Liver (tissue), 9 donors: ENCODE data around the gene SRSF5. TPM values are rescaled to one million over a fixed set of nuclear protein-coding genes. Genes with fewer than 3 reads are reported as not detected.

ENCODE experiments used
- DNase-seq: peaks from one replicate; pipeline ENCODE4 v3.0.0-alpha.2; 2017; ENCODE audit warnings: low spot score
- H3K27ac ChIP-seq, 2 donors: one replicate each; pipeline ENCODE4 v1.7.0; 2013; ENCODE audit warnings: inconsistent platforms in 2 of 2, low read length in 2 of 2, control low read depth in 1 of 2, low read depth in 1 of 2, mild to moderate bottlenecking in 1 of 2
- H3K27me3 ChIP-seq, 4 donors: one replicate each; pipeline versions ENCODE4 v1.6.1 to v1.7.0; 2013; ENCODE audit warnings: low read length in 3 of 4, inconsistent platforms in 1 of 4, mild to moderate bottlenecking in 1 of 4, moderate library complexity in 1 of 4; ENCODE audit not compliant: control insufficient read depth in 4 of 4, insufficient read depth in 4 of 4
- H3K36me3 ChIP-seq, 4 donors: one replicate each; pipeline versions ENCODE4 v1.6.1 to v1.7.0; 2013; ENCODE audit warnings: low read length in 3 of 4, mild to moderate bottlenecking in 3 of 4, low read depth in 1 of 4, moderate library complexity in 1 of 4; ENCODE audit not compliant: control insufficient read depth in 4 of 4, insufficient read depth in 3 of 4
- H3K4me1 ChIP-seq, 4 donors: one replicate each; pipeline versions ENCODE4 v1.6.1 to v1.7.0; 2013; ENCODE audit warnings: low read length in 3 of 4, mild to moderate bottlenecking in 3 of 4, moderate library complexity in 1 of 4; ENCODE audit not compliant: control insufficient read depth in 4 of 4, insufficient read depth in 4 of 4
- H3K4me3 ChIP-seq, 3 donors: one replicate each; pipeline versions ENCODE4 v1.6.1 to v1.7.0; 2013; ENCODE audit warnings: low read length in 3 of 3, control low read depth in 1 of 3, low read depth in 1 of 3, mild to moderate bottlenecking in 1 of 3
- H3K9ac ChIP-seq, 2 donors: one replicate each; pipeline ENCODE4 v1.7.0; 2013; ENCODE audit warnings: low read length in 2 of 2, mild to moderate bottlenecking in 2 of 2, moderate library complexity in 2 of 2, control low read depth in 1 of 2, low read depth in 1 of 2
- H3K9me3 ChIP-seq, 4 donors: one replicate each; pipeline versions ENCODE4 v1.6.1 to v1.7.0; 2013; ENCODE audit warnings: low read length in 3 of 4; ENCODE audit not compliant: control insufficient read depth in 4 of 4
- EGR1 ChIP-seq, 2 donors: IDR thresholded peaks; 2 replicates each; pipeline ENCODE4 v1.6.1; 2016 to 2018; ENCODE audit warnings: antibody characterized with exemption in 2 of 2, low read depth in 2 of 2
- FOXA1 ChIP-seq: IDR thresholded peaks from 2 replicates; pipeline ENCODE4 v1.6.1; 2016; ENCODE audit warnings: antibody characterized with exemption
- FOXA2 ChIP-seq: IDR thresholded peaks from 2 replicates; pipeline ENCODE4 v1.6.1; 2016; ENCODE audit warnings: antibody characterized with exemption
- GABPA ChIP-seq, 2 donors: IDR thresholded peaks in 1 of 2; conservative IDR thresholded peaks in 1 of 2; 2 replicates each; pipeline ENCODE4 v1.6.1; 2016; ENCODE audit warnings: antibody characterized with exemption in 2 of 2, mild to moderate bottlenecking in 1 of 2, moderate library complexity in 1 of 2
- HNF4A ChIP-seq, 2 donors: conservative IDR thresholded peaks; 2 replicates each; pipeline ENCODE4 v1.6.1; 2016; ENCODE audit warnings: antibody characterized with exemption in 2 of 2, mild to moderate bottlenecking in 2 of 2
- HNF4G ChIP-seq: IDR thresholded peaks from 2 replicates; pipeline ENCODE4 v1.6.1; 2016; ENCODE audit warnings: antibody characterized with exemption
- NR2F2 ChIP-seq: IDR thresholded peaks from 2 replicates; pipeline ENCODE4 v1.6.1; 2016; ENCODE audit warnings: antibody characterized with exemption
- RAD21 ChIP-seq, 2 donors: IDR thresholded peaks; 2 replicates each; pipeline ENCODE4 v1.6.1; 2016; ENCODE audit warnings: antibody characterized with exemption in 2 of 2, mild to moderate bottlenecking in 2 of 2
- RXRA ChIP-seq, 2 donors: IDR thresholded peaks; 2 replicates each; pipeline ENCODE4 v1.6.1; 2017 to 2018; ENCODE audit warnings: antibody characterized with exemption in 2 of 2, mild to moderate bottlenecking in 1 of 2
- SP1 ChIP-seq: IDR thresholded peaks from 2 replicates; pipeline ENCODE4 v1.6.1; 2018; ENCODE audit warnings: antibody characterized with exemption, mild to moderate bottlenecking
- TAF1 ChIP-seq: conservative IDR thresholded peaks from 2 replicates; pipeline ENCODE4 v1.6.1; 2016; ENCODE audit warnings: antibody characterized with exemption, mild to moderate bottlenecking
- YY1 ChIP-seq: IDR thresholded peaks from 2 replicates; pipeline ENCODE4 v1.6.1; 2016; ENCODE audit warnings: antibody characterized with exemption, mild to moderate bottlenecking
- WGBS: extraction: QIAGEN DNeasy Blood & Tissue Kit; methylation state at CpG from one replicate; pipeline ENCODE4 v1.1.7; 2013; 5-methylcytosine and 5-hydroxymethylcytosine counted together
- polyA plus RNA-seq, 2 donors: library from polyadenylated mRNA; stranded (reverse) in 1 of 2; unstranded in 1 of 2; fragments of 200-250 nt in 1 of 2; fragments of >200 nt in 1 of 2; fragmentation: Nextera tagmentation in 1 of 2; extraction: Ambion mirVana in 1 of 2; gene quantifications; one replicate each; pipeline versions ENCODE4 v1.2.1 to v1.2.3, GENCODE V29; 2013 to 2015
- total RNA-seq, 2 donors: library from RNA; depleted of rRNA; stranded (reverse); fragments of >200 nt; gene quantifications; one replicate each; pipeline ENCODE4 v1.2.3, GENCODE V29; 2014
- TF ChIP-seq, protein P1 (sequence below): IDR thresholded peaks from 2 replicates; pipeline ENCODE4 v1.6.1; 2016; ENCODE audit warnings: antibody characterized with exemption
- TF ChIP-seq, protein P2 (sequence below): fragments of 150-350 bp; IDR thresholded peaks from 2 replicates; pipeline ENCODE4 v1.5.1; 2017; ENCODE audit warnings: improper control_type of control experiment, low read depth, low read length; ENCODE audit not compliant: missing input control
- TF ChIP-seq, protein P3 (sequence below): IDR thresholded peaks from 2 replicates; pipeline ENCODE4 v1.6.1; 2016; ENCODE audit warnings: antibody characterized with exemption
- donor health status: healthy.
- donor health status: healthy.
- donor health status: healthy.
- donor health status: healthy.
- donor health status: healthy.

Gene SRSF5
- total and polyA plus RNA-seq, 4 donors, result 74.4 to 254 (median 148) TPM

DNA sequence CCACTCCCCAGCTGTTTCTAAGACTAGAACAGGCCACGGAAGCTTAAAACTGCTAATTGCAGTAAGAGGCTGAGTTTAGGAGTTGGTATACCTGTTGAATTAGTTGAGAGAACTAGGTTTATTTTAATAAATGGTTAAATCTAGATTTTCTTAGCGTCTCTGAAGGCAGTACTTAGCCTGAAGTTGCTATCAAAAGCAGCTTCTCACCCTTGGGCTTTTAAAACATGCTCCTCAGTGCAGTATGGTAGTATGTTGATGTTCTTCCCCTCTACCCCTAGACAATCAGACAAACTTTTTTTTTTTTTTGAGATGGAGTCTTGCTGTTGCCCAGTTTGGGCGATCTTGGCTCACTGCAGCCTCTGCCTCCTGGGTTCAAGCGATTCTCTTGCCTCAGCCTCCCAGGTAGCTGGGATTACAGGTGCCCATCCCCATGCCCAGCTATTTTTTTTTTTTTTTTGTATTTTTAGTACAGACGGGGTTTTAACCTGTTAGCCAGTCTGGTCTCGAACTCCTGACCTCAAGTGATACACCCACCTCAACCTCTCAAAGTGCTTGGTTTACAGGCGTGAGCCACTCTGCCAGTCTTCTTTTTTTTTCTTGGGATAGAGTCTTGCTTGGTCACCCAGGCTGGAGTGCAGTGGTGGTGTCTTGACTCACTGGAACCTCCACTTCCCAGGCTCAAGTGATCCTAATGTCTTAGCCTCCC, 6.8 kb downstream of the SRSF5 start:
- H3K27ac ChIP-seq, result no peak overlapping the region
- H3K4me1 ChIP-seq, result peaks cover 4 to 28% (median 21%) of the 10 kb centered on the region in 4 donors
- H3K4me3 ChIP-seq, result no peak overlapping the region
- H3K9me3 ChIP-seq, result no peaks in the 10 kb centered on the region
- TF ChIP-seq GABPA (IDR thresholded peaks at IDR 0.05 in 1 of 2, conservative IDR thresholded peaks at IDR 0.05 in 1 of 2) (no peak), RXRA (IDR thresholded peaks at IDR 0.05) (no peak), HNF4G (no peak), HNF4A (conservative IDR thresholded peaks at IDR 0.05) (no peak)
- TF ChIP-seq, protein P1, sequence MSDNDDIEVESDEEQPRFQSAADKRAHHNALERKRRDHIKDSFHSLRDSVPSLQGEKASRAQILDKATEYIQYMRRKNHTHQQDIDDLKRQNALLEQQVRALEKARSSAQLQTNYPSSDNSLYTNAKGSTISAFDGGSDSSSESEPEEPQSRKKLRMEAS, result no peak
- TF ChIP-seq, protein P2, sequence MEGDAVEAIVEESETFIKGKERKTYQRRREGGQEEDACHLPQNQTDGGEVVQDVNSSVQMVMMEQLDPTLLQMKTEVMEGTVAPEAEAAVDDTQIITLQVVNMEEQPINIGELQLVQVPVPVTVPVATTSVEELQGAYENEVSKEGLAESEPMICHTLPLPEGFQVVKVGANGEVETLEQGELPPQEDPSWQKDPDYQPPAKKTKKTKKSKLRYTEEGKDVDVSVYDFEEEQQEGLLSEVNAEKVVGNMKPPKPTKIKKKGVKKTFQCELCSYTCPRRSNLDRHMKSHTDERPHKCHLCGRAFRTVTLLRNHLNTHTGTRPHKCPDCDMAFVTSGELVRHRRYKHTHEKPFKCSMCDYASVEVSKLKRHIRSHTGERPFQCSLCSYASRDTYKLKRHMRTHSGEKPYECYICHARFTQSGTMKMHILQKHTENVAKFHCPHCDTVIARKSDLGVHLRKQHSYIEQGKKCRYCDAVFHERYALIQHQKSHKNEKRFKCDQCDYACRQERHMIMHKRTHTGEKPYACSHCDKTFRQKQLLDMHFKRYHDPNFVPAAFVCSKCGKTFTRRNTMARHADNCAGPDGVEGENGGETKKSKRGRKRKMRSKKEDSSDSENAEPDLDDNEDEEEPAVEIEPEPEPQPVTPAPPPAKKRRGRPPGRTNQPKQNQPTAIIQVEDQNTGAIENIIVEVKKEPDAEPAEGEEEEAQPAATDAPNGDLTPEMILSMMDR, result no peak
- TF ChIP-seq, protein P3, sequence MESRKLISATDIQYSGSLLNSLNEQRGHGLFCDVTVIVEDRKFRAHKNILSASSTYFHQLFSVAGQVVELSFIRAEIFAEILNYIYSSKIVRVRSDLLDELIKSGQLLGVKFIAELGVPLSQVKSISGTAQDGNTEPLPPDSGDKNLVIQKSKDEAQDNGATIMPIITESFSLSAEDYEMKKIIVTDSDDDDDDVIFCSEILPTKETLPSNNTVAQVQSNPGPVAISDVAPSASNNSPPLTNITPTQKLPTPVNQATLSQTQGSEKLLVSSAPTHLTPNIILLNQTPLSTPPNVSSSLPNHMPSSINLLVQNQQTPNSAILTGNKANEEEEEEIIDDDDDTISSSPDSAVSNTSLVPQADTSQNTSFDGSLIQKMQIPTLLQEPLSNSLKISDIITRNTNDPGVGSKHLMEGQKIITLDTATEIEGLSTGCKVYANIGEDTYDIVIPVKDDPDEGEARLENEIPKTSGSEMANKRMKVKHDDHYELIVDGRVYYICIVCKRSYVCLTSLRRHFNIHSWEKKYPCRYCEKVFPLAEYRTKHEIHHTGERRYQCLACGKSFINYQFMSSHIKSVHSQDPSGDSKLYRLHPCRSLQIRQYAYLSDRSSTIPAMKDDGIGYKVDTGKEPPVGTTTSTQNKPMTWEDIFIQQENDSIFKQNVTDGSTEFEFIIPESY, result no peak
- H3K36me3 ChIP-seq, result peaks cover 17 to 86% (median 82%) of the 10 kb centered on the region in 4 donors
- no peaks in the 10 kb centered on the region for H3K27me3 ChIP-seq
- H3K9ac ChIP-seq, result no peak overlapping the region
- no peak for DNase-seq
- 95% methylated on average over 7 of the region's 7 CpGs for WGBS

DNA sequence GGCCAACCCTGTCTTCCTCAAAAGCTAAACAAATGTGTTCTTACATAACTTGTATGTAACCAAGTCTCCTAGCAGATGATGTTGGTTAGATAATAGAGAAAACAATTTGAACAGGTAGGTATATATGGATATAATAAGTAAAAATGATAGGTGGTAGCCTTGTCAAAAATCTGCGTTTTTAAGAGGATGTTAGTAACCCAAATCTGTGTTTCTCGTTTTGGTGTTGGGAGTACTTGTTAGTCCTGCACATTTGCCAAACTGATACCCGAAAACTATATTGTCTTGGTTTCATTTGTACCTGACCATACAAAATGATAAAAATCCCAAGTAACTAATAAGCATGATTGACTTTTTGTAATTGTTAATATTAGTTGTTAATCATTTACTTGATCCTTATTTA, 8.1 kb downstream of the SRSF5 start:
- Histone ChIP-seq H3K9ac (no peak overlapping the region), H3K36me3 (peaks cover 14 to 84% (median 77%) of the 10 kb centered on the region in 4 donors), H3K9me3 (no peaks in the 10 kb centered on the region), H3K4me3 (no peak overlapping the region), H3K4me1 (peaks cover 2 to 24% (median 14%) of the 10 kb centered on the region in 4 donors), H3K27ac (no peak overlapping the region), H3K27me3 (no peaks in the 10 kb centered on the region)
- DNase-seq, result no peak
- TF ChIP-seq EGR1 (IDR thresholded peaks at IDR 0.05; ENCODE audit: low read depth in 2 of 2) (no peak), RXRA (IDR thresholded peaks at IDR 0.05) (no peak), NR2F2 (no peak), GABPA (IDR thresholded peaks at IDR 0.05 in 1 of 2, conservative IDR thresholded peaks at IDR 0.05 in 1 of 2) (no peak), FOXA2 (no peak), HNF4A (conservative IDR thresholded peaks at IDR 0.05) (no peak), FOXA1 (no peak), TAF1 (no peak), RAD21 (IDR thresholded peaks at IDR 0.05) (no peak), YY1 (no peak), SP1 (no peak)
- TF ChIP-seq, protein P1, result no peak
- TF ChIP-seq, protein P3, result no peak
- TF ChIP-seq, protein P2, result no peak
- WGBS, result 84% methylated on average over 3 of the region's 3 CpGs
